Smooth muscle cell of the brain vasculature (primary cell): ENCODE results near the gene NAA16.
"Not testable (repeated sequence)": the region's sequence is repeated elsewhere in the genome, so short reads cannot be mapped to it uniquely, and the experiment has no call there.

Source experiments
- DNase-seq: peaks from one replicate; pipeline ENCODE4 v3.0.0-alpha.2; 2012; ENCODE audit warnings: low read depth, low spot score

Gene NAA16

DNA sequence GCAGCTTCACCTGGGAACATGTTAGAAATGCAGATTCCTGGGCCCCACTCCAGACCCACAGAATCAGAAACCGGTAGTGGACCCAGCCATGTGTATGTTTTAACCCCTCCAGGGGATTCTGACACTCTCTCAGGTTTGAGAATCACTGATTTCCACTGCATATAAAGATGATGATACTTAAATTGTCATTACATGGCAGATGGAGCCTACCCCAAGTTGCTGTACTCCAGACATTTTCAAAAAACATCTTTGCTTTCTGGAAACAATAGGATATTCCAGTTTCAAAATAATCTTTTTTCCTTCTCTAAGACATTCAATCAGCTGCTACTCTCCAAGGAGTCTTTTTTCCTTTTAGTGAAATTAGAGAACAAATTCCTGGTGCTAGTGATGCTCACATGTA lies 97.7 kb downstream of the NAA16 start:
- no peak for DNase-seq

DNA sequence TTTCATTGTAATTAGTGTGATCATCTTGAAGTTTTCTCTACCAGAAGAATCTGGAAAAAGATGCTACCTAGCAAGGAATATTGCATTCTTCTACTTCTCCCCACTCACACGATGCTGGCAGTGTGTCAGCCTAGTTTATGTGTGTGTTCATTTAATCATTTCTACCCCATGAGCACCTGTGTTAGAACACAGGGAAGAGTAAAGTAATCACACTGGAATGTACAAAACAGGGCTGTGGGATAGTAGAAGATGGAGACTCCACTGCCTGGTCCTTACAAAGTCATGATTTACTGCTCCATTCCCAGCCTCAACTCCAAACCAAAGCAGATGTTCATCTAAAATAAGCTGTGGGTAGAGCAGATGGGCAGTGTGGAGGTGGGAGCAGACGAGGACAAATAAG lies 98.5 kb downstream of the NAA16 start:
- no peak for DNase-seq

DNA sequence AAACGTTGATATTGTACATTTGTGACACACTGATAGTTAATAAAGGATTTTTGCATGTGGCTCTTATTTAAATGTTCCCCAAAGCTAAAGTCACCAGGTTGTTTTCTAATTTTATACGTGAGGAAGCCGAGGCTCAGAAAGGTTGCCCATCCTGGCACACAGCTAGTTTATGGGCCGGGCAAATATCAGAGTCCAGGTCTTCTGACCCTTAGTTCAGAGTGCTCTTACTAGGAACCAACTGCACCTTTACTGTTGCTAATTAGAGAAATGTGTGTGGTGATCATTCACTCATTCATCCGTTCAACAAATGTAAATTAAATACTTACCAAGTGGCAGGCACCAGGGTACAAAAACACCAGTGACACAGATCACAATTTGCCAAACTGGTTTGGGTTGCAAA lies 100.0 kb downstream of the NAA16 start:
- no peak for DNase-seq

DNA sequence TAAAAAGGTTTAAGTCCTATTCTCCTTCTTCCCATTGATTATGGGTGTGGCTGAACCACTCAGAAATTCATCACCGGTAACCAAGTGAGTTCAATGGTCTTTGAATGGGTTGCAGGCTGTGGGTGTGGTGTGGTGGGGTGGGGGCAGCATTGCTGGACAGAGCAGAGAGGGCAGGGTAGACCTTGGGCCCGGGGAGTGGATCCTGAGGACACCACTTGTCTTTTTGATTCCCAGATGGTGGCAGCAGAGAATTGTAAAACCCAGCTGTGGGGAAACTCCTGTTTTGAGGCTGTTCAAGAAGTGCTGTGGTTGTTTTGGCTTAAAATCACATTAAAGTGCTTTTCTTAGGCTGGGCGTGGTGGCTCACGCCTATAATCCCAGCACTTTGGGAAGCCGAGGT lies 100.5 kb downstream of the NAA16 start:
- peak; percentile 57 for DNase-seq

DNA sequence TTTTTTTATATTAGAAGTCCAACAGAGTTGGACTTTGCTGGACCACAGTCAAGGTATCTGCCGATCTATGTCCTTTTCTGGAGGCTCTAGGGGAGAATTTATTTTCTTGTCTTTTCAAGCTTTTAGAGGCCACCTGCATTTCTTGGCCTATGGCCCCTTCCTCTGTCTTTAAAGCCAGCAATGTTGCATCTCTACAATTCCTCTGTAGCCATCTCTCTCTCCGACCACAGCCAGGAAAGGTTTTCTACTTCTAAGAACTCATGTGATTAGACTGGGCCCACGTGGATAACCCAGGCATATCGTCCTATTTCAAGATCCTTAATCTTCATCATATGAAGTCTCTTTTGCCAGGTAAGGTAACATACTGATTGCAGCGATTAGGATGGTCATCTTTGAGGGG lies 102.8 kb downstream of the NAA16 start:
- no peak for DNase-seq

DNA sequence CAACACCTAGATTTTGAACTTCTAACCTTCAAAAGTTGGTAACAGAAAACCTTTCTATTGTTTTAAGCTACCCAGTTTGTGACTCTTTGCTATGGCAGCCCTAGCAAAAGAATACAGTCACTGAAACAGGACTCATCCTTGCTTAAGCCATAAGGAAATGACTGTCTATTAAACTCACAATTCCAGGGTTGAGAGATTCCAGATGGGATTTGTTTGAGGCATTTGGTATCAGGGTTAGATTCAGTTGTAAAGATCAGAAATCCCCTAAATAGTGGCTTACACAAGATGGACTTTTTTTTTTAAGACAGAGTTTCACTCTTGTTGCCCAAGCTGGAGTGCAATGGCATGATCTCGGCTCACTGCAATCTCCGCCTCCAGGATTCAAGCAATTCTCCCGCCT lies 105.2 kb downstream of the NAA16 start:
- DNase-seq = no peak

GRCh38 chr13:41418027-41418426 lies 107.0 kb downstream of the NAA16 start:
- DNase-seq = peak; percentile 47

GRCh38 chr13:41418731-41419130 lies 107.7 kb downstream of the NAA16 start:
- DNase-seq = no peak

- no peak for DNase-seq
Observed at GRCh38 chr13:41419206-41419605, 108.1 kb downstream of the NAA16 start.

- no peak for DNase-seq
Observed at GRCh38 chr13:41420146-41420545, 109.1 kb downstream of the NAA16 start.

DNA sequence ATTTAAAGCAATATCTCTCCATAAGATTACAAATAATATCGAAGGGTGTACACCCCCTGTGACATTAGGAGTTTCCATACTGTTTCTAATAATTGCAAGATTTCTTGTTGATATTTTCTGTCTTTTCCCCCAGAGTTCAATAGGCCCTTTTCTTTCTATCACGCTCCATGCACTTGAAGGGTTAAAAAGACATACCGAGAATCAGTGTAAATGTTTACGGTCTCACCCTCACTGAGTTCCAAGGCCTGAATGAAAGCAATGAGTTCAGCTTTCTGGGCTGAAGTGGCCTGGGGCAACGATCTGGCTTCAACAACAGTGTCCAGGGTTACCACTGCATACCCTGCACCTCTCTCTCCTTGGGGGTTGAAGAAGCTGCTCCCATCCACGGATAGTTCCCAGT lies 110.3 kb downstream of the NAA16 start:
- DNase-seq = not testable (repeated sequence)

GRCh38 chr13:41421983-41422382 lies 110.9 kb downstream of the NAA16 start:
- DNase-seq = not testable (repeated sequence)

DNA sequence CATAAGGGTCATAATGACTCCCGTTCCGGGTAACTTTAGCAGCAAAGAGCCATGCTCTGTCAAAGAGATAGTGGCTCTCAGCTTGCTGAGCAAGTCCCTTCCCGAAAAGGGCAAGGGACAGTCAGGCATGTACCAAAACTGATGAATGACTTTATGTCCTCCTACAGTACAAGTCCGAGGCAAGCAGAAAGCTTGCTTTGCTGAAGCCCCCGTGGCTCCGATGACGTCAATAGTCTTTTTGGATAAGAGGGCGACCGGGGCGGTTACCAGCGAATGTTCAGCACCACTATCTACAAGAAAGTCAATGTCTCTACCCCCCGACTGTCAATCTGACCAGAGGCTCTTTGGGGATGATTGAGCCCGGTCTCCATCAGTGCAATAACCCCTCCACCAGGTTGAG lies 112.2 kb downstream of the NAA16 start:
- not testable (repeated sequence) for DNase-seq

GRCh38 chr13:41424675-41425074 lies 113.6 kb downstream of the NAA16 start:
- not testable (repeated sequence) for DNase-seq

DNA sequence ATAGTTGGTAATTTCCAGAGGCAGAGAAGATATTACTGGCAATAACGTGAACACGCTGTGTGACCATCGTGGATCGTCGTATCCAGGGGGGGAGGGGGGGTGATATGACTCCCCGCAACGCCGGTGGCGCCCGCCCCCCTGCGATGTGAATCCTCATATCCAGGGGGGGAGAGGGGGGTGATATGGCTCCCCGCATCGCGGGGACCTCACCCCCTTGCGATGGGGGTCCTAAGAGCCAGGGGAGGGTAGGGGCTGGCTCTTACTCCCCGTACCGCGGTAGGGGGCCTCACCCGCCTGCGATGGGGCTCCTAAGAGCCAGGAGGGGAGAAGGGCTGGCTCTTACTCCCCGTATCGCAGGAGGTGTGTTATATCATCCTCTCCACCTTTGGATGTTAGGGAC lies 115.0 kb downstream of the NAA16 start:
- DNase-seq = no peak
